ENCODE results near the gene FAM161A. TPM values are rescaled to one million over a fixed set of nuclear protein-coding genes. Genes with fewer than 3 reads are reported as not detected.
"Not testable (repeated sequence)": the region's sequence is repeated elsewhere in the genome, so short reads cannot be mapped to it uniquely, and the experiment has no call there.

FAM161A gene
- total RNA-seq, 1 experiment from 2014 or later: 7.3 TPM

DNA sequence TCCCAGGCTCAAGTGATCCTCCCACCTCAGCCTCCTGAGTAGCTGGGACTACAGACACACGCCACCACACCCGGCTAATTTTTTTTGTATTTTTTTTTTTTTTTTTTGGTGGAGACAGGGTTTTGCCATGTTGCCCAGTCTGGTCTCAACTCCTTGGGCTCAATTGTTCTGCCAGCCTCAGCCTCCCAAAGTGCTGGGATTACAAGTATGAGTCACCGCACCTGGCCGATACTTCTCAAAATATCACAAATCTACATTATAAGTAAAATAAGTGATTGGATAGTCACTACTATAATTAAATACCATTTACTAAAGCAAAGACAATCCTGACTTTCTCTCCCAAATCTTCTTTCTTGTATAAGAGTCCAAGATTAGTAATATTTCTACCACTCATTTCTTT lies 25.5 kb upstream of the FAM161A start:
- RAD21 ChIA-PET (ENCODE audit: low non-redundant PET in 1 of 2, low total read pairs in 2 of 2, uncharacterized antibody in 2 of 2, unreplicated experiment in 2 of 2); H3K4me2 ChIP-seq (ENCODE audit: low read length); H2AFZ ChIP-seq (ENCODE audit: low read depth, low read length, poor library complexity, severe bottlenecking); H3K9me3 ChIP-seq (ENCODE audit: control insufficient read depth in 1 of 2, insufficient read depth in 1 of 2, low read depth in 1 of 2, low read length in 2 of 2); CTCF ChIA-PET; H3K9me2 ChIP-seq (ENCODE audit: insufficient read depth); BruUV-seq (replicated peaks); POLR2A ChIA-PET; ATAC-seq; intact Hi-C loops (cut with micrococcal nuclease); H3K9ac ChIP-seq (ENCODE audit: low read length); H3K27me3 ChIP-seq (ENCODE audit: insufficient read depth, low read length); H3K4me1 ChIP-seq (ENCODE audit: control insufficient read depth in 1 of 2, insufficient read depth in 2 of 2, low read length in 2 of 2); H3K4me3 ChIP-seq (replicated peaks in 1 of 2; ENCODE audit: low read depth in 1 of 2, low read length in 2 of 2); DNase-seq (ENCODE audit: low read depth, low spot score); H3K27ac ChIP-seq (ENCODE audit: low read depth, low read length): not testable (repeated sequence)
- peaks cover 83 to 84% of the 10 kb centered on the region in 2 experiments for H3K36me3 ChIP-seq (ENCODE audit: control insufficient read depth in 1 of 2, insufficient read depth in 2 of 2, low read length in 2 of 2)
- H4K20me1 ChIP-seq (ENCODE audit: insufficient read depth): peaks cover 22% of the 10 kb centered on the region; the same call in 1 of the 2 replicates
- peaks cover 98% of the 10 kb centered on the region for H3K79me2 ChIP-seq (ENCODE audit: insufficient read depth, low read length)

DNA sequence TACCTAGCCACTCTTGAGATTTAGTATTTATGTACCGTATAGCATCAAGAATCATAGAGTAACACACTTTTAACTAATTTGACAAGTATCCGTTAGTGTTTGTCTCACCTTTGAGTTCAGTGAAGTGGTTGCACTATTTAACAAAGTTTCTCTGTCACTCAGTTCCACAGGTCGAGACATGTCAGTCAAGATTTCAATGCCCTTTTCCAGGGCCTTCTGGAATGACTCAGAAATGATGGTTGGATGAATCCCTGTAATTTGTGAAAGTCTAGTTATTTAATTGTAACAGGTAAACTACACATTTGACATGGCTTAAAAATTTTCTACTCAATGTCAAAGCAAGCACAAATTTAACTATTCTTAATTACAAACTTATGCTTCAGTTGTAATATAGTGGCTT lies 24.9 kb upstream of the FAM161A start:
- ATAC-seq: no peak
- POLR2A ChIA-PET: no interaction called here
- H3K9ac ChIP-seq (ENCODE audit: low read length): no peak overlapping the region
- no peak overlapping the region for H3K4me2 ChIP-seq (ENCODE audit: low read length)
- TF ChIP-seq ELF1 (IDR thresholded peaks at IDR 0.05; ENCODE audit: borderline replicate concordance, low read depth): no peak
- TF ChIP-seq SIN3A (IDR thresholded peaks at IDR 0.05; ENCODE audit: low read depth): no peak
- no peak for TF ChIP-seq ZNF274 (IDR thresholded peaks at IDR 0.05; ENCODE audit: low read depth, low read length)
- TF ChIP-seq, protein P1, sequence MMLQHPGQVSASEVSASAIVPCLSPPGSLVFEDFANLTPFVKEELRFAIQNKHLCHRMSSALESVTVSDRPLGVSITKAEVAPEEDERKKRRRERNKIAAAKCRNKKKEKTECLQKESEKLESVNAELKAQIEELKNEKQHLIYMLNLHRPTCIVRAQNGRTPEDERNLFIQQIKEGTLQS (IDR thresholded peaks at IDR 0.05): no peak
- no peak for TF ChIP-seq TCF7L2 (IDR thresholded peaks at IDR 0.05; ENCODE audit: borderline replicate concordance, extremely low read depth, insufficient read depth, insufficient read length)
- no peak for TF ChIP-seq SRF (IDR thresholded peaks at IDR 0.05; ENCODE audit: low read depth)
- no peak for TF ChIP-seq ZFX (IDR thresholded peaks at IDR 0.05)
- TF ChIP-seq, protein P2, sequence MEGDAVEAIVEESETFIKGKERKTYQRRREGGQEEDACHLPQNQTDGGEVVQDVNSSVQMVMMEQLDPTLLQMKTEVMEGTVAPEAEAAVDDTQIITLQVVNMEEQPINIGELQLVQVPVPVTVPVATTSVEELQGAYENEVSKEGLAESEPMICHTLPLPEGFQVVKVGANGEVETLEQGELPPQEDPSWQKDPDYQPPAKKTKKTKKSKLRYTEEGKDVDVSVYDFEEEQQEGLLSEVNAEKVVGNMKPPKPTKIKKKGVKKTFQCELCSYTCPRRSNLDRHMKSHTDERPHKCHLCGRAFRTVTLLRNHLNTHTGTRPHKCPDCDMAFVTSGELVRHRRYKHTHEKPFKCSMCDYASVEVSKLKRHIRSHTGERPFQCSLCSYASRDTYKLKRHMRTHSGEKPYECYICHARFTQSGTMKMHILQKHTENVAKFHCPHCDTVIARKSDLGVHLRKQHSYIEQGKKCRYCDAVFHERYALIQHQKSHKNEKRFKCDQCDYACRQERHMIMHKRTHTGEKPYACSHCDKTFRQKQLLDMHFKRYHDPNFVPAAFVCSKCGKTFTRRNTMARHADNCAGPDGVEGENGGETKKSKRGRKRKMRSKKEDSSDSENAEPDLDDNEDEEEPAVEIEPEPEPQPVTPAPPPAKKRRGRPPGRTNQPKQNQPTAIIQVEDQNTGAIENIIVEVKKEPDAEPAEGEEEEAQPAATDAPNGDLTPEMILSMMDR (IDR thresholded peaks at IDR 0.05 in 2 of 3, conservative IDR thresholded peaks at IDR 0.05 in 1 of 3; ENCODE audit: borderline replicate concordance in 1 of 3, insufficient read depth in 1 of 3, low read depth in 2 of 3, low read length in 2 of 3): no peak
- TF ChIP-seq CBX3 (IDR thresholded peaks at IDR 0.05; ENCODE audit: low read depth): no peak
- TF ChIP-seq, protein P3, sequence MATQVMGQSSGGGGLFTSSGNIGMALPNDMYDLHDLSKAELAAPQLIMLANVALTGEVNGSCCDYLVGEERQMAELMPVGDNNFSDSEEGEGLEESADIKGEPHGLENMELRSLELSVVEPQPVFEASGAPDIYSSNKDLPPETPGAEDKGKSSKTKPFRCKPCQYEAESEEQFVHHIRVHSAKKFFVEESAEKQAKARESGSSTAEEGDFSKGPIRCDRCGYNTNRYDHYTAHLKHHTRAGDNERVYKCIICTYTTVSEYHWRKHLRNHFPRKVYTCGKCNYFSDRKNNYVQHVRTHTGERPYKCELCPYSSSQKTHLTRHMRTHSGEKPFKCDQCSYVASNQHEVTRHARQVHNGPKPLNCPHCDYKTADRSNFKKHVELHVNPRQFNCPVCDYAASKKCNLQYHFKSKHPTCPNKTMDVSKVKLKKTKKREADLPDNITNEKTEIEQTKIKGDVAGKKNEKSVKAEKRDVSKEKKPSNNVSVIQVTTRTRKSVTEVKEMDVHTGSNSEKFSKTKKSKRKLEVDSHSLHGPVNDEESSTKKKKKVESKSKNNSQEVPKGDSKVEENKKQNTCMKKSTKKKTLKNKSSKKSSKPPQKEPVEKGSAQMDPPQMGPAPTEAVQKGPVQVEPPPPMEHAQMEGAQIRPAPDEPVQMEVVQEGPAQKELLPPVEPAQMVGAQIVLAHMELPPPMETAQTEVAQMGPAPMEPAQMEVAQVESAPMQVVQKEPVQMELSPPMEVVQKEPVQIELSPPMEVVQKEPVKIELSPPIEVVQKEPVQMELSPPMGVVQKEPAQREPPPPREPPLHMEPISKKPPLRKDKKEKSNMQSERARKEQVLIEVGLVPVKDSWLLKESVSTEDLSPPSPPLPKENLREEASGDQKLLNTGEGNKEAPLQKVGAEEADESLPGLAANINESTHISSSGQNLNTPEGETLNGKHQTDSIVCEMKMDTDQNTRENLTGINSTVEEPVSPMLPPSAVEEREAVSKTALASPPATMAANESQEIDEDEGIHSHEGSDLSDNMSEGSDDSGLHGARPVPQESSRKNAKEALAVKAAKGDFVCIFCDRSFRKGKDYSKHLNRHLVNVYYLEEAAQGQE (IDR thresholded peaks at IDR 0.05; ENCODE audit: low read depth): no peak
- TF ChIP-seq POLR2AphosphoS5 (IDR thresholded peaks at IDR 0.05; ENCODE audit: low read depth, low read length): no peak
- TF ChIP-seq CEBPB (IDR thresholded peaks at IDR 0.05; ENCODE audit: low read depth): no peak
- TF ChIP-seq POLR2A (IDR thresholded peaks at IDR 0.05; ENCODE audit: borderline replicate concordance, extremely low read depth, insufficient read depth, insufficient read length): no peak
- TF ChIP-seq, protein P4, sequence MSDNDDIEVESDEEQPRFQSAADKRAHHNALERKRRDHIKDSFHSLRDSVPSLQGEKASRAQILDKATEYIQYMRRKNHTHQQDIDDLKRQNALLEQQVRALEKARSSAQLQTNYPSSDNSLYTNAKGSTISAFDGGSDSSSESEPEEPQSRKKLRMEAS (IDR thresholded peaks at IDR 0.05): no peak
- no peak for TF ChIP-seq RAD21 (IDR thresholded peaks at IDR 0.05; ENCODE audit: low read depth)
- TF ChIP-seq FOSL1 (IDR thresholded peaks at IDR 0.05; ENCODE audit: low read depth): no peak
- TF ChIP-seq EGR1 (IDR thresholded peaks at IDR 0.05; ENCODE audit: low read depth): no peak
- peaks cover 22% of the 10 kb centered on the region; the same call in 1 of the 2 replicates for H4K20me1 ChIP-seq (ENCODE audit: insufficient read depth)
- H3K9me3 ChIP-seq (ENCODE audit: control insufficient read depth in 1 of 2, insufficient read depth in 1 of 2, low read depth in 1 of 2, low read length in 2 of 2): no peaks in the 10 kb centered on the region
- RAD21 ChIA-PET (ENCODE audit: low non-redundant PET in 1 of 2, low total read pairs in 2 of 2, uncharacterized antibody in 2 of 2, unreplicated experiment in 2 of 2): no interaction called here
- H2AFZ ChIP-seq (ENCODE audit: low read depth, low read length, poor library complexity, severe bottlenecking): no peak overlapping the region
- no peaks in the 10 kb centered on the region for H3K27me3 ChIP-seq (ENCODE audit: insufficient read depth, low read length)
- no peak for DNase-seq (ENCODE audit: low read depth, low spot score)
- CTCF ChIA-PET: no interaction called here
- H3K4me1 ChIP-seq (ENCODE audit: control insufficient read depth in 1 of 2, insufficient read depth in 2 of 2, low read length in 2 of 2): 0 out of 4 replicates have a peak, but pooled peaks cover 0 to 3% of the 10 kb centered on the region in 2 experiments
- H3K79me2 ChIP-seq (ENCODE audit: insufficient read depth, low read length): peaks cover 98% of the 10 kb centered on the region
- no TSS peak for BruUV-seq (replicated peaks)
- no peak overlapping the region for H3K27ac ChIP-seq (ENCODE audit: low read depth, low read length)
- no peak overlapping the region for H3K4me3 ChIP-seq (replicated peaks in 1 of 2; ENCODE audit: low read depth in 1 of 2, low read length in 2 of 2)
- intact Hi-C loops (cut with micrococcal nuclease): no loop called here
- H3K36me3 ChIP-seq (ENCODE audit: control insufficient read depth in 1 of 2, insufficient read depth in 2 of 2, low read length in 2 of 2): peaks cover 83 to 85% of the 10 kb centered on the region in 2 experiments
- no peaks in the 10 kb centered on the region for H3K9me2 ChIP-seq (ENCODE audit: insufficient read depth)
